Epithelial cell of esophagus (primary cell): ENCODE data around the gene PRTFDC1.
"Not testable (repeated sequence)": the region's sequence is repeated elsewhere in the genome, so short reads cannot be mapped to it uniquely, and the experiment has no call there.

Experiments used
- DNase-seq: peaks from one replicate; pipeline ENCODE4 v3.0.0; 2010; ENCODE audit warnings: low read depth
- H3K4me3 ChIP-seq: 2 replicates; pipeline ENCODE4 v1.5.1; 2011; ENCODE audit warnings: mild to moderate bottlenecking, low read length, control low read depth
- TF ChIP-seq, protein P1 (sequence below): IDR thresholded peaks from 2 replicates; pipeline ENCODE4 v1.5.1; 2011; ENCODE audit warnings: low read depth, mild to moderate bottlenecking, low read length, control low read depth, inconsistent platforms; ENCODE audit not compliant: insufficient read depth; ENCODE audit errors: missing control alignments

The PRTFDC1 gene

GRCh38 chr10:24981161-24981710, 28.8 kb upstream of the PRTFDC1 start:
- no peak for DNase-seq
- TF ChIP-seq, protein P1, sequence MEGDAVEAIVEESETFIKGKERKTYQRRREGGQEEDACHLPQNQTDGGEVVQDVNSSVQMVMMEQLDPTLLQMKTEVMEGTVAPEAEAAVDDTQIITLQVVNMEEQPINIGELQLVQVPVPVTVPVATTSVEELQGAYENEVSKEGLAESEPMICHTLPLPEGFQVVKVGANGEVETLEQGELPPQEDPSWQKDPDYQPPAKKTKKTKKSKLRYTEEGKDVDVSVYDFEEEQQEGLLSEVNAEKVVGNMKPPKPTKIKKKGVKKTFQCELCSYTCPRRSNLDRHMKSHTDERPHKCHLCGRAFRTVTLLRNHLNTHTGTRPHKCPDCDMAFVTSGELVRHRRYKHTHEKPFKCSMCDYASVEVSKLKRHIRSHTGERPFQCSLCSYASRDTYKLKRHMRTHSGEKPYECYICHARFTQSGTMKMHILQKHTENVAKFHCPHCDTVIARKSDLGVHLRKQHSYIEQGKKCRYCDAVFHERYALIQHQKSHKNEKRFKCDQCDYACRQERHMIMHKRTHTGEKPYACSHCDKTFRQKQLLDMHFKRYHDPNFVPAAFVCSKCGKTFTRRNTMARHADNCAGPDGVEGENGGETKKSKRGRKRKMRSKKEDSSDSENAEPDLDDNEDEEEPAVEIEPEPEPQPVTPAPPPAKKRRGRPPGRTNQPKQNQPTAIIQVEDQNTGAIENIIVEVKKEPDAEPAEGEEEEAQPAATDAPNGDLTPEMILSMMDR = no peak
- no peak overlapping the region for H3K4me3 ChIP-seq

DNA sequence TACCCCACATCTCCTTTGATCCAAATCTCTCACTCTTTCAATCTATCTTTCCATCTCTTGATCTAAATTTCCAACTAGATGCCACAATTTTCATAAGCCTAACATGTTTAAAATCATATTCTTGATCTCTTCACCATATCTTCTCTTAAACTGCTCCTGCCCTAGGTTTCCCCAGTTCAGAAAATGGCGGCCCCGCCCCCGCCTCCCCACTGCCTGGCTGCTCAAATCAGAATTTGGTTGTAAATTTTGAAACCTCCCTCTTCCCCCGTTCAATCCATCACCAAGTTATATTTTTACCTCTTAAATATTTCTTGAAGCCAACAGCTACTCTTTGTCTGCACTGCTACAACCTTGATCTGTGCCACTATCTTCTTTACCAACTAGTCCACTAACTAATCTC, 27.3 kb upstream of the PRTFDC1 start:
- TF ChIP-seq, protein P1 = no peak
- DNase-seq = no peak
- H3K4me3 ChIP-seq = no peak overlapping the region

DNA sequence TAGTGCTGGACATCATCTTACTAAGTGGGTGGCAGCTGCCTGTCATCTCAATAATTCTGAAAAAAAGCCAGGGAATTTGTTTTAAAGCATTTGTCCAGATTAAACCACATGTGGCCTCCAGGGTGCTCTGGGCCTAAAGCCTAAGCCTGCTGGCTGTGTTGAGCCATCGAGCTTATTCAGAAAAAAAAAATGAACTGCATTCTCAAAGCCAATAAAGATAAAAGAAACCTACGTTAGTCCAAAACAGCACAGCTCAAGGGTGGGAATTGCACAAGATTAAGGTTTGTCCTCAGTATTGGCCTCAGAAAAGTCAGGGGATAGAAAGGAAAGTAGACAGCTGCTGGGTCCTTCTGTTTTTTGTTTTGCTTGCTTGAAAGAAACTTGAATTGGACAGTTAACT, 22.6 kb upstream of the PRTFDC1 start:
- DNase-seq = no peak
- H3K4me3 ChIP-seq = no peak overlapping the region
- TF ChIP-seq, protein P1 = no peak

DNA sequence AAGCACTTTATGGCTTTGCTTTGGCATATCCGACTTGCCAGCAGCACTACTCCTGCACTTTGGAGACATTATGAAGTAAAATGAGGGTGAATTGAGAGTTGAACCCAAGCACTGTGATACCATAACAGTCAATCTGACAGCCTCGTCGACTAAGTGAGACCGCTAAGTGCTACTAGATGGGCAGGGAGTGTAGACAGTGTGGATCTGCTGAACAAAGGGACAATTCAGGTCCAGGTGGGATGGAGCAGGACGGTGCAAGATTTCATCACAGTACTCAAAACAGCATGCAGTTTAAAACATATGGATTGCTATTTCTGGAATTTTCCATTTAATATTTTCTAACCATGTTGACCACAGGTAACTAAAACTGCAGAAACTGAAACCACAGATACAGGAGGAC, 20.8 kb upstream of the PRTFDC1 start:
- TF ChIP-seq, protein P1 = no peak
- no peak for DNase-seq
- no peak overlapping the region for H3K4me3 ChIP-seq

GRCh38 chr10:24971374-24971773, 19.0 kb upstream of the PRTFDC1 start:
- no peak overlapping the region for H3K4me3 ChIP-seq
- TF ChIP-seq, protein P1 = no peak
- no peak for DNase-seq

- no peak overlapping the region for H3K4me3 ChIP-seq
- DNase-seq = no peak
- TF ChIP-seq, protein P1 = no peak
Measured at GRCh38 chr10:24969841-24970281, 17.5 kb upstream of the PRTFDC1 start.

DNA sequence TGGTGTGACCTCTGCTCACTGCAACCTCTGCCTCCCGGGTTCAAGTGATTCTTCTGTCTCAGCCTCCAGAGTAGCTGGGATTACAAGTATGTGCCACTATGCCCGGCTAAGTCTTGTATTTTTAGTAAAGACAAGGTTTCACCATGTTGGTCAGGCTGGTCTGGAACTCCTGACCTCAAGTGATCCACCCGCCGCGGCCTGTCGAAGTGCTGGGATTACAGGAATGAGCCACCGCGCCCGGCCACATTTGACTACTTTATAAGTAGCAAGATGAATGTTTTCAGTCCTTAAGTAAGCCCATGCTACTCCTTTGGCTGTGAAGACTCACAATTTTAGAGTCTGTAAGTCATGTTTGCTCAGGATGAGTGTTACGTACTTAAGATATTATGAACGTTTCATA, 16.5 kb upstream of the PRTFDC1 start:
- H3K4me3 ChIP-seq, DNase-seq: not testable (repeated sequence)
